Suprapubic skin (tissue), 4 donors: ENCODE measurements around the gene PEPD. TPM values are rescaled to one million over a fixed set of nuclear protein-coding genes. Genes with fewer than 3 reads are reported as not detected.

Experiments used
- DNase-seq, 2 donors: peaks; one replicate each; pipeline ENCODE4 v3.0.0-alpha.2; 2019; ENCODE audit warnings: low spot score in 2 of 2
- H3K27ac ChIP-seq: fragments of 200-600 bp; sonication (generic); one replicate; pipeline ENCODE4 v1.5.1; 2019
- H3K27me3 ChIP-seq: fragments of 200-600 bp; sonication (generic); one replicate; pipeline ENCODE4 v1.5.1; 2019
- H3K36me3 ChIP-seq: fragments of 200-600 bp; sonication (generic); one replicate; pipeline ENCODE4 v1.5.1; 2019
- H3K4me1 ChIP-seq: fragments of 200-600 bp; sonication (generic); one replicate; pipeline ENCODE4 v1.5.1; 2019
- H3K4me3 ChIP-seq: fragments of 200-600 bp; sonication (generic); one replicate; pipeline ENCODE4 v1.5.1; 2019; ENCODE audit warnings: mild to moderate bottlenecking
- H3K9me3 ChIP-seq: fragments of 200-600 bp; sonication (generic); one replicate; pipeline ENCODE4 v1.5.1; 2019
- CTCF ChIP-seq, 2 donors: fragments of 200-600 bp in 1 of 2; fragments of 450-650 bp in 1 of 2; sonication (generic) in 1 of 2; IDR thresholded peaks; one replicate each; pipeline ENCODE4 v1.5.1; 2016 to 2019; ENCODE audit warnings: antibody characterized with exemption in 2 of 2, mild to moderate bottlenecking in 1 of 2, moderate library complexity in 1 of 2
- EP300 ChIP-seq: sonication (generic); formaldehyde crosslinking; IDR thresholded peaks from one replicate; pipeline ENCODE4 v1.6.1; 2017; ENCODE audit warnings: antibody characterized with exemption
- POLR2A ChIP-seq, 2 donors: fragments of 450-650 bp; IDR thresholded peaks; one replicate each; pipeline ENCODE4 v1.6.1; 2017; ENCODE audit warnings: antibody characterized with exemption in 2 of 2, mild to moderate bottlenecking in 2 of 2, moderate library complexity in 2 of 2
- POLR2AphosphoS5 ChIP-seq, 3 donors: sonication (generic); formaldehyde crosslinking; IDR thresholded peaks; one replicate each; pipeline ENCODE4 v1.6.1; 2017; ENCODE audit warnings: antibody characterized with exemption in 3 of 3
- WGBS: methylation state at CpG from one replicate; pipeline ENCODE4 v1.1.5; 2018; 5-methylcytosine and 5-hydroxymethylcytosine counted together
- total RNA-seq, 4 donors: library from RNA; depleted of rRNA; stranded (reverse); fragments of >200 nt; gene quantifications; one replicate each; pipeline ENCODE4 v1.1.0, GENCODE V29; 2016

The PEPD gene
- total RNA-seq, 4 donors from 2014 or later, result 35.2 to 73.8 (median 55.9) TPM

GRCh38 chr19:33552191-33552927, 30.8 kb upstream of the PEPD start:
- Histone ChIP-seq H3K4me3 (no peak overlapping the region), H3K9me3 (no peaks in the 10 kb centered on the region), H3K4me1 (no peaks in the 10 kb centered on the region), H3K36me3 (no peaks in the 10 kb centered on the region), H3K27me3 (peaks cover 6% of the 10 kb centered on the region), H3K27ac (no peak overlapping the region)
- 84% methylated on average over 18 of the region's 18 CpGs for WGBS
- no peak for DNase-seq
- no peak for TF ChIP-seq POLR2AphosphoS5 (IDR thresholded peaks at IDR 0.05)
- no peak for TF ChIP-seq POLR2A (IDR thresholded peaks at IDR 0.05)
- TF ChIP-seq EP300, result no peak
- no peak for TF ChIP-seq CTCF (IDR thresholded peaks at IDR 0.05)

- 61% methylated on average over 4 of the region's 6 CpGs for WGBS
Measured at GRCh38 chr19:33551676-33552075, 30.1 kb upstream of the PEPD start.

GRCh38 chr19:33550768-33551167, 29.2 kb upstream of the PEPD start:
- no peak for TF ChIP-seq EP300
- no peak for TF ChIP-seq POLR2AphosphoS5 (IDR thresholded peaks at IDR 0.05)
- TF ChIP-seq CTCF (IDR thresholded peaks at IDR 0.05), result no peak
- no peak for TF ChIP-seq POLR2A (IDR thresholded peaks at IDR 0.05)
- WGBS, result 74% methylated on average over 5 of the region's 5 CpGs

More at GRCh38 chr19:33551676-33552075, 30.1 kb upstream of the PEPD start:
- TF ChIP-seq POLR2A (IDR thresholded peaks at IDR 0.05), result no peak
- no peak for TF ChIP-seq CTCF (IDR thresholded peaks at IDR 0.05)
- TF ChIP-seq EP300, result no peak
- TF ChIP-seq POLR2AphosphoS5 (IDR thresholded peaks at IDR 0.05), result no peak
- no peaks in the 10 kb centered on the region for H3K9me3 ChIP-seq
- no peak overlapping the region for H3K27ac ChIP-seq
- no peaks in the 10 kb centered on the region for H3K4me1 ChIP-seq
- peaks cover 7% of the 10 kb centered on the region for H3K27me3 ChIP-seq
- DNase-seq, result no peak
- no peaks in the 10 kb centered on the region for H3K36me3 ChIP-seq
- H3K4me3 ChIP-seq, result no peak overlapping the region

GRCh38 chr19:33547676-33548075, 26.1 kb upstream of the PEPD start:
- no peak overlapping the region for H3K27ac ChIP-seq
- no peaks in the 10 kb centered on the region for H3K36me3 ChIP-seq
- H3K9me3 ChIP-seq, result no peaks in the 10 kb centered on the region
- 75% methylated on average over 3 of the region's 3 CpGs for WGBS
- DNase-seq, result no peak
- H3K4me3 ChIP-seq, result no peak overlapping the region
- H3K4me1 ChIP-seq, result no peaks in the 10 kb centered on the region
- no peak for TF ChIP-seq CTCF (IDR thresholded peaks at IDR 0.05)
- TF ChIP-seq EP300, result no peak
- TF ChIP-seq POLR2A (IDR thresholded peaks at IDR 0.05), result no peak
- TF ChIP-seq POLR2AphosphoS5 (IDR thresholded peaks at IDR 0.05), result no peak
- peaks cover 32% of the 10 kb centered on the region for H3K27me3 ChIP-seq

More at GRCh38 chr19:33550768-33551167, 29.2 kb upstream of the PEPD start:
- Histone ChIP-seq H3K9me3 (no peaks in the 10 kb centered on the region), H3K4me1 (no peaks in the 10 kb centered on the region), H3K4me3 (no peak overlapping the region), H3K27me3 (peaks cover 10% of the 10 kb centered on the region), H3K36me3 (no peaks in the 10 kb centered on the region), H3K27ac (no peak overlapping the region)
- DNase-seq, result no peak

GRCh38 chr19:33546656-33547055, 25.1 kb upstream of the PEPD start:
- H3K9me3 ChIP-seq, result no peaks in the 10 kb centered on the region
- H3K27ac ChIP-seq, result no peak overlapping the region
- H3K4me1 ChIP-seq, result no peaks in the 10 kb centered on the region
- H3K27me3 ChIP-seq, result peaks cover 39% of the 10 kb centered on the region
- no peak overlapping the region for H3K4me3 ChIP-seq
- no peaks in the 10 kb centered on the region for H3K36me3 ChIP-seq
- TF ChIP-seq CTCF (IDR thresholded peaks at IDR 0.05) (no peak), POLR2A (IDR thresholded peaks at IDR 0.05) (no peak), EP300 (no peak), POLR2AphosphoS5 (IDR thresholded peaks at IDR 0.05) (no peak)
- WGBS, result 77% methylated on average over 5 of the region's 5 CpGs
- no peak for DNase-seq
